NB4 (cell line): Measurements from ENCODE around the gene ANXA8L1.

Source experiments
- MAX ChIP-seq: IDR thresholded peaks from 2 replicates; pipeline ENCODE4 v1.6.1; 2011; ENCODE audit warnings: low read depth, low read length
- MYC ChIP-seq: IDR thresholded peaks from 2 replicates; pipeline ENCODE4 v1.6.1; 2011; ENCODE audit warnings: low read depth, low read length
- POLR2A ChIP-seq: IDR thresholded peaks from 2 replicates; pipeline ENCODE4 v1.6.1; 2011; ENCODE audit warnings: mild to moderate bottlenecking; ENCODE audit not compliant: insufficient read length; ENCODE audit errors: extremely low read depth
- TF ChIP-seq, protein P1 (sequence below): IDR thresholded peaks from one replicate; pipeline ENCODE4 v1.5.1; 2012; ENCODE audit warnings: low read depth, low read length

GRCh38 chr10:46326066-46326465 is 49.5 kb upstream of the ANXA8L1 start:
- TF ChIP-seq, protein P1, sequence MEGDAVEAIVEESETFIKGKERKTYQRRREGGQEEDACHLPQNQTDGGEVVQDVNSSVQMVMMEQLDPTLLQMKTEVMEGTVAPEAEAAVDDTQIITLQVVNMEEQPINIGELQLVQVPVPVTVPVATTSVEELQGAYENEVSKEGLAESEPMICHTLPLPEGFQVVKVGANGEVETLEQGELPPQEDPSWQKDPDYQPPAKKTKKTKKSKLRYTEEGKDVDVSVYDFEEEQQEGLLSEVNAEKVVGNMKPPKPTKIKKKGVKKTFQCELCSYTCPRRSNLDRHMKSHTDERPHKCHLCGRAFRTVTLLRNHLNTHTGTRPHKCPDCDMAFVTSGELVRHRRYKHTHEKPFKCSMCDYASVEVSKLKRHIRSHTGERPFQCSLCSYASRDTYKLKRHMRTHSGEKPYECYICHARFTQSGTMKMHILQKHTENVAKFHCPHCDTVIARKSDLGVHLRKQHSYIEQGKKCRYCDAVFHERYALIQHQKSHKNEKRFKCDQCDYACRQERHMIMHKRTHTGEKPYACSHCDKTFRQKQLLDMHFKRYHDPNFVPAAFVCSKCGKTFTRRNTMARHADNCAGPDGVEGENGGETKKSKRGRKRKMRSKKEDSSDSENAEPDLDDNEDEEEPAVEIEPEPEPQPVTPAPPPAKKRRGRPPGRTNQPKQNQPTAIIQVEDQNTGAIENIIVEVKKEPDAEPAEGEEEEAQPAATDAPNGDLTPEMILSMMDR, result no peak
- TF ChIP-seq POLR2A, result no peak
- TF ChIP-seq MYC, result no peak
- no peak for TF ChIP-seq MAX
